ENCODE data around the gene MDP1.

DNA sequence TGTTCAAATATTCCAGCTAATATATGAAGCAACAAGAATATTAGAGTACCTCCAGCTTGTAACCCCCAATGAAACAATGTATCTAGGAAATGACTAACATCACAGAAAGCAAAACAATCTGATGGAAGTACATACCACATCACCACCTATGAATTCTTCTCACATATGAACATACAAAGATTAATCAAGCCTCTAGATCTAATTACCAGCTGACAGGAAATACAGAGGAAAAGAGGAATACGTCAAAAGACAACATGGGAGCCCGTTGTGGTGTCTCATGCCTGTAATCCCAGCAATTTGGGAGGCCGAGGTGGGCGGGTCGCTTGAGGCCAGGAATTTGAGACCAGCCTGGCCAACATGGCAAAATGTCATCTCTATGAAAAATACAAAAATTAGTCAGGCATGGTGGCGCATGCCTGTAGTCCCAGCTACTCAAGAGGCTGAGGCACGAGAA is 8.8 kb upstream of the MDP1 start:
- no peak for TF ChIP-seq FOXM1 (IDR thresholded peaks at IDR 0.05; ENCODE audit: low read depth, low read length)
- TF ChIP-seq CTCF (IDR thresholded peaks at IDR 0.05 in 2 of 3, conservative IDR thresholded peaks at IDR 0.05 in 1 of 3; ENCODE audit: control insufficient read depth in 2 of 3, extremely low read depth in 1 of 3, insufficient read depth in 1 of 3, low read depth in 3 of 3, low read length in 3 of 3): no peak
- TF ChIP-seq CHD2 (IDR thresholded peaks at IDR 0.05; ENCODE audit: borderline replicate concordance, low read depth, low read length): no peak
- TF ChIP-seq, protein P1, sequence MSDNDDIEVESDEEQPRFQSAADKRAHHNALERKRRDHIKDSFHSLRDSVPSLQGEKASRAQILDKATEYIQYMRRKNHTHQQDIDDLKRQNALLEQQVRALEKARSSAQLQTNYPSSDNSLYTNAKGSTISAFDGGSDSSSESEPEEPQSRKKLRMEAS (IDR thresholded peaks at IDR 0.05; ENCODE audit: low read depth, low read length): no peak
- no peak for TF ChIP-seq ATF2 (IDR thresholded peaks at IDR 0.05; ENCODE audit: low read length)
- no peak for TF ChIP-seq ATF3 (IDR thresholded peaks at IDR 0.05; ENCODE audit: borderline replicate concordance, extremely low read depth, low read depth, low read length)
- no peak for TF ChIP-seq YY1 (IDR thresholded peaks at IDR 0.05; ENCODE audit: low read depth, low read length)
- TF ChIP-seq MYB (IDR thresholded peaks at IDR 0.05; ENCODE audit: borderline replicate concordance, low read depth, low read length): no peak
- TF ChIP-seq POLR2AphosphoS5 (IDR thresholded peaks at IDR 0.05; ENCODE audit: low read length): no peak
- TF ChIP-seq JUNB (IDR thresholded peaks at IDR 0.05): no peak
- TF ChIP-seq ZNF274 (IDR thresholded peaks at IDR 0.05; ENCODE audit: insufficient read depth, insufficient read length): no peak
- TF ChIP-seq ZSCAN29 (IDR thresholded peaks at IDR 0.05): no peak

All from GM12878 (cell line).